HK-2 (cell line): Measurements from ENCODE around the gene CGB7.
"Not testable (repeated sequence)": the region's sequence is repeated elsewhere in the genome, so short reads cannot be mapped to it uniquely, and the experiment has no call there.

Source experiments
- DNase-seq: peaks from one replicate; pipeline ENCODE4 v3.0.0-alpha.2; 2018; ENCODE audit not compliant: unreplicated experiment

The CGB7 gene

GRCh38 chr19:49042177-49042576, 15.4 kb downstream of the CGB7 start:
- peak; percentile 71 for DNase-seq

GRCh38 chr19:49039736-49040135, 17.8 kb downstream of the CGB7 start:
- DNase-seq = not testable (repeated sequence)

GRCh38 chr19:49038557-49039276, 18.8 kb downstream of the CGB7 start:
- DNase-seq = peak; percentile 66

GRCh38 chr19:49038111-49038510, 19.4 kb downstream of the CGB7 start:
- not testable (repeated sequence) for DNase-seq

GRCh38 chr19:49036815-49037214, 20.7 kb downstream of the CGB7 start, which contains the start of gene CGB1:
CGB1 (minus strand) TSS chr19:49036895; CDS start chr19:49036711, 184 bp downstream.
- not testable (repeated sequence) for DNase-seq

GRCh38 chr19:49031642-49032301, 25.8 kb downstream of the CGB7 start, which contains the start of gene CGB2:
CGB2 (plus strand) TSS chr19:49031890; CDS start chr19:49032096, 206 bp downstream.
- not testable (repeated sequence) for DNase-seq

GRCh38 chr19:49030323-49030722, 27.2 kb downstream of the CGB7 start:
- DNase-seq = not testable (repeated sequence)

- DNase-seq = peak; percentile 56
Measured at GRCh38 chr19:49029749-49030148, 27.8 kb downstream of the CGB7 start.

- not testable (repeated sequence) for DNase-seq
Measured at GRCh38 chr19:49028686-49029085, 28.9 kb downstream of the CGB7 start.

- DNase-seq = not testable (repeated sequence)
Measured at GRCh38 chr19:49025599-49025998, 31.9 kb downstream of the CGB7 start.

GRCh38 chr19:49025088-49025487, 32.5 kb downstream of the CGB7 start:
- DNase-seq = not testable (repeated sequence)

GRCh38 chr19:49024233-49024632, 33.3 kb downstream of the CGB7 start, which contains the start of gene CGB3:
CGB3 (minus strand) TSS chr19:49024333; CDS start chr19:49023971, 362 bp downstream.
- not testable (repeated sequence) for DNase-seq

GRCh38 chr19:49022116-49022515, 35.4 kb downstream of the CGB7 start:
- DNase-seq = no peak

GRCh38 chr19:49020931-49021895, 36.3 kb downstream of the CGB7 start:
- peak; percentile 81 for DNase-seq

- peak; percentile 60 for DNase-seq
Measured at GRCh38 chr19:49020342-49020741, 37.2 kb downstream of the CGB7 start.

GRCh38 chr19:49019242-49019932, 38.2 kb downstream of the CGB7 start:
- DNase-seq = peak; percentile 64

GRCh38 chr19:49018388-49019241, 38.9 kb downstream of the CGB7 start:
- not testable (repeated sequence) for DNase-seq

- no peak for DNase-seq
Measured at GRCh38 chr19:49017666-49018351, 39.7 kb downstream of the CGB7 start.

- DNase-seq = no peak
Measured at GRCh38 chr19:49017041-49017665, 40.4 kb downstream of the CGB7 start, which contains the start of gene LHB. LHB (minus strand) TSS chr19:49017091; CDS start chr19:49017081, 10 bp downstream.
